Measurements from ENCODE around the gene PON2.

- TF ChIP-seq CTCF (IDR thresholded peaks at IDR 0.05; ENCODE audit: insufficient read depth, low read length, poor library complexity, severe bottlenecking) = no peak
- TF ChIP-seq EZH2phosphoT487 (conservative IDR thresholded peaks at IDR 0.05; ENCODE audit: low read length) = no peak
Measured at GRCh38 chr7:95472581-95473161, 37.8 kb upstream of the PON2 start.
